A549 (cell line): ENCODE data around the gene CD82.

ENCODE experiments used
- GATA3 ChIP-seq: IDR thresholded peaks from 2 replicates; pipeline ENCODE4 v1.6.1; 2012; ENCODE audit warnings: borderline replicate concordance
- HOXB13 ChIP-seq: fragments of 250-450 bp; sonication (Bioruptor Pico); IDR thresholded peaks from 2 replicates; pipeline ENCODE4 v1.5.0; 2020; ENCODE audit warnings: low read depth, mild to moderate bottlenecking, moderate library complexity
- JUN ChIP-seq, 2 experiments: fragments of >200 bp; sonication (Bioruptor Twin); formaldehyde crosslinking; IDR thresholded peaks; 2 replicates in 1 of 2; 3 replicates in 1 of 2; pipeline ENCODE4 v1.6.1; 2016 to 2017
- MAFK ChIP-seq: fragments of 450-650 bp; IDR thresholded peaks from 2 replicates; pipeline ENCODE4 v1.6.1; 2014; ENCODE audit not compliant: partially characterized antibody
- POLR2A ChIP-seq: IDR thresholded peaks from 2 replicates; pipeline ENCODE4 v1.6.1; 2012; ENCODE audit warnings: mild to moderate bottlenecking, low read length
- RAD21 ChIP-seq, 2 experiments: fragments of >200 bp in 1 of 2; sonication (Bioruptor Twin) in 1 of 2; formaldehyde crosslinking in 1 of 2; IDR thresholded peaks in 1 of 2; conservative IDR thresholded peaks in 1 of 2; 2 replicates in 1 of 2; 3 replicates in 1 of 2; pipeline ENCODE4 v1.6.1; 2012 to 2018; ENCODE audit warnings: inconsistent platforms in 1 of 2
- RFX5 ChIP-seq: fragments of 450-650 bp; IDR thresholded peaks from 2 replicates; pipeline ENCODE4 v1.7.1; 2014; ENCODE audit warnings: antibody characterized with exemption, mild to moderate bottlenecking, moderate library complexity
- SMC3 ChIP-seq: fragments of >200 bp; sonication (Bioruptor Twin); formaldehyde crosslinking; IDR thresholded peaks from 3 replicates; pipeline ENCODE4 v1.6.1; 2018; ENCODE audit warnings: inconsistent platforms
- ZC3H11A ChIP-seq: fragments of 450-650 bp; IDR thresholded peaks from 2 replicates; pipeline ENCODE4 v1.6.1; 2014; ENCODE audit warnings: antibody characterized with exemption, mild to moderate bottlenecking
- TF ChIP-seq, protein P1 (sequence below): fragments of >200 bp; sonication (Bioruptor Twin); formaldehyde crosslinking; IDR thresholded peaks from 3 replicates; pipeline ENCODE4 v1.5.1; 2016
- TF ChIP-seq, protein P2 (sequence below): fragments of >200 bp; sonication (Bioruptor Twin); formaldehyde crosslinking; IDR thresholded peaks from 2 replicates; pipeline ENCODE4 v1.6.1; 2016

DNA sequence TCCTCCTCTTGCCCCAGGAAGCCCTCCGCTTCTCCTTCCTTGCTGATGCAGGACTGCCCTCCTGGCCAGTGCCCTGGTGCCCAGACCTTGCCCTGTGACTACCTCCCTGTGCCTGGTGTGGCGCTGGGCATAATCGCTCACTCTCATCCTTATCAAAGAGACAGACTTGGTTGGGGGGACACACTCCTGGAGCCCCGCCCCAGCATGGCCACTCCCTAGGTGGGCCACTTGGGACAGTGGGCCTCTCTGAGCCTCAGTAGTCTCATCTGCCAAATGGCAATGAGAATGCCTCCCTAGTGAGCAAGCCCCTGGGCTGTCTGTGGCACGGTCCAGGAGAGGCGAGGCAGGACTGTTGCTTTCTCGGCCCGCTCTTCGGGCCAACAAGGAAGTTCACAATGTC lies 88.6 kb downstream of the CD82 start:
- TF ChIP-seq POLR2A, result no peak
- TF ChIP-seq, protein P1, sequence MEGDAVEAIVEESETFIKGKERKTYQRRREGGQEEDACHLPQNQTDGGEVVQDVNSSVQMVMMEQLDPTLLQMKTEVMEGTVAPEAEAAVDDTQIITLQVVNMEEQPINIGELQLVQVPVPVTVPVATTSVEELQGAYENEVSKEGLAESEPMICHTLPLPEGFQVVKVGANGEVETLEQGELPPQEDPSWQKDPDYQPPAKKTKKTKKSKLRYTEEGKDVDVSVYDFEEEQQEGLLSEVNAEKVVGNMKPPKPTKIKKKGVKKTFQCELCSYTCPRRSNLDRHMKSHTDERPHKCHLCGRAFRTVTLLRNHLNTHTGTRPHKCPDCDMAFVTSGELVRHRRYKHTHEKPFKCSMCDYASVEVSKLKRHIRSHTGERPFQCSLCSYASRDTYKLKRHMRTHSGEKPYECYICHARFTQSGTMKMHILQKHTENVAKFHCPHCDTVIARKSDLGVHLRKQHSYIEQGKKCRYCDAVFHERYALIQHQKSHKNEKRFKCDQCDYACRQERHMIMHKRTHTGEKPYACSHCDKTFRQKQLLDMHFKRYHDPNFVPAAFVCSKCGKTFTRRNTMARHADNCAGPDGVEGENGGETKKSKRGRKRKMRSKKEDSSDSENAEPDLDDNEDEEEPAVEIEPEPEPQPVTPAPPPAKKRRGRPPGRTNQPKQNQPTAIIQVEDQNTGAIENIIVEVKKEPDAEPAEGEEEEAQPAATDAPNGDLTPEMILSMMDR, result no peak
- no peak for TF ChIP-seq SMC3
- no peak for TF ChIP-seq MAFK
- no peak for TF ChIP-seq JUN (IDR thresholded peaks at IDR 0.05)
- no peak for TF ChIP-seq ZC3H11A
- TF ChIP-seq, protein P2, sequence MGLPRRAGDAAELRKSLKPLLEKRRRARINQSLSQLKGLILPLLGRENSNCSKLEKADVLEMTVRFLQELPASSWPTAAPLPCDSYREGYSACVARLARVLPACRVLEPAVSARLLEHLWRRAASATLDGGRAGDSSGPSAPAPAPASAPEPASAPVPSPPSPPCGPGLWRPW, result no peak
- TF ChIP-seq RAD21 (conservative IDR thresholded peaks at IDR 0.05 in 1 of 2, IDR thresholded peaks at IDR 0.05 in 1 of 2), result no peak
- no peak for TF ChIP-seq RFX5
- TF ChIP-seq GATA3, result no peak
- no peak for TF ChIP-seq HOXB13 (CRISPR knock-in tag)
